Activated T-cell treated with anti-CD3 and anti-CD28 coated beads, Interleukin-2, amount 50 U/mL, for 24 hours (primary cell): ENCODE results near the gene ZG16.
"Not testable (repeated sequence)": the region's sequence is repeated elsewhere in the genome, so short reads cannot be mapped to it uniquely, and the experiment has no call there.

ENCODE experiments used
- DNase-seq: peaks from one replicate; pipeline ENCODE4 v3.0.0-alpha.2; 2020
- H3K27ac Mint-ChIP-seq: 2 replicates; pipeline ENCODE4 v1.8.0; 2020; ENCODE audit warnings: mild to moderate bottlenecking, mixed read lengths
- H3K27me3 Mint-ChIP-seq: 2 replicates; pipeline ENCODE4 v1.8.0; 2020; ENCODE audit warnings: mixed read lengths
- H3K36me3 Mint-ChIP-seq: 2 replicates; pipeline ENCODE4 v1.8.0; 2020; ENCODE audit warnings: low read depth, mixed read lengths
- H3K4me1 Mint-ChIP-seq: 2 replicates; pipeline ENCODE4 v1.8.0; 2020; ENCODE audit warnings: low read depth, mixed read lengths
- H3K4me3 Mint-ChIP-seq: 2 replicates; pipeline ENCODE4 v1.8.0; 2020; ENCODE audit warnings: mild to moderate bottlenecking, moderate library complexity, mixed read lengths
- H3K9me3 Mint-ChIP-seq: 2 replicates; pipeline ENCODE4 v1.8.0; 2020; ENCODE audit warnings: mixed read lengths

The ZG16 gene

DNA sequence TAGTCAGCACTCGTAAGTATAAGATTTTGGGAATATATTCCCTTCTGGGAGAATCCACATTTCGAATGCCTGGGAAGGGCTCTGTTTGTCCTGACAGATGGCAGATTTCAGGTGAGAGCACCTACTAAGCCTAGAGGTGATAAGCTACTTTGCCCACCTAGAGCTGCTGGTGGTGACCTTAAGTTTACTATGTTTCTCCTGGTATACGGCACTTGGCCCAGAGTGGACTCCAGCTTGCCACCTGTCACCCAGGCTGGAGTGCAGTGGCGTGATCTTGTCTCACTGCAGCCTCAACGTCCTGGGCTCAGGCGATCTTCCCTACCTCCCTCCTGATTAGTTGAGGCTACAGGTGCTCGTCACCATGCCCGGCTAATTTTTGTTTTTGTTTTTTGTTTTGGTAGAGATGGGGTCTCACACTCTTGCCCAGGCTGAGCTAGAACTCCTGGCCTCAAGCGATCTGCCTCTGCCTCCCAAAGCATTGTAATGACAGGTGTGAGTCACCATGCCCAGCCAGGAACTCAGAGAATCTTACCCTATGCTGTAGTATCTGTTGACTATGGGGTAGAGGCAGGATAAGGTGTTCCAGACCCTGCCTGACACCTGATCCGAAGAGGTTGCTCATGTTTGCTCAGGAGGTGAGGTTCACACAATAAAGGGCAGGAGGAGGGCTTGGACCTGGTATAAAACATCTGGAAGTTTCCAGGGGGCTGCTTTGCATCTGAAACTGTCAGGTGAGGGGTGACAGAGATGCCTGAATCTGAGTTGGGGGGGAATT is at the start of gene ZG16:
Gene ZG16 (plus strand): TSS at position 681 of the 775 bp plus-strand sequence. CDS start 1,011 bp downstream, outside the sequence.
- H3K9me3 Mint-ChIP-seq, result no peaks in the 10 kb centered on the region
- no peak for DNase-seq
- no peaks in the 10 kb centered on the region for H3K36me3 Mint-ChIP-seq
- peaks cover 7% of the 10 kb centered on the region for H3K4me1 Mint-ChIP-seq
- peak within 1 kb of the TSS; percentile 48 for H3K27ac Mint-ChIP-seq
- no peak within 1 kb of the TSS for H3K4me3 Mint-ChIP-seq
- H3K27me3 Mint-ChIP-seq, result no peaks in the 10 kb centered on the region

GRCh38 chr16:29729116-29729521 is 48.9 kb upstream of the ZG16 start:
- peaks cover 3% of the 10 kb centered on the region for H3K36me3 Mint-ChIP-seq
- H3K27me3 Mint-ChIP-seq, result no peaks in the 10 kb centered on the region
- H3K9me3 Mint-ChIP-seq, result peaks cover 5% of the 10 kb centered on the region
- no peak for DNase-seq
- H3K4me3 Mint-ChIP-seq, result no peak overlapping the region
- no peak overlapping the region for H3K27ac Mint-ChIP-seq
- H3K4me1 Mint-ChIP-seq, result peaks cover 38% of the 10 kb centered on the region

DNA sequence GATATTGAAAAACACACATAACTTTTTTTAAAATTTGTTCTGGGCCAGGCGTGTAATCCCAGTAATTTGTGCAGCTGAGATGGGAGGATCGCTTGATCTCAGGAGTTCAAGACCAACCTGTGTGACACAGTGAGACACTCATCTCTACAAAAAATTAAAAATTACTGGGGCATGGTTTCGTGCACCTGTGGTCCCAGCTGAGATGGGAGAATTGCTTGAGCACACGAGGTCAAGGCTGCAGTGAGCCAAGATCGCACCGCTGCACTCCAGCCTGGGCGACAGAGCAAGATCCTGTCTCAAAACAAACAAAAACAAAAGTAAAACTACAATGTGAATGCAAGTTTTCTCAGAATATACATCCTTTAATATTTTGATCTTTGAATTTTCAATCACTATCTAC is 47.4 kb upstream of the ZG16 start:
- DNase-seq, result no peak
- Mint-ChIP-seq H3K27ac (no peak overlapping the region), H3K4me1 (peaks cover 36% of the 10 kb centered on the region), H3K9me3 (peaks cover 5% of the 10 kb centered on the region), H3K36me3 (peaks cover 3% of the 10 kb centered on the region), H3K4me3 (no peak overlapping the region), H3K27me3 (no peaks in the 10 kb centered on the region)

DNA sequence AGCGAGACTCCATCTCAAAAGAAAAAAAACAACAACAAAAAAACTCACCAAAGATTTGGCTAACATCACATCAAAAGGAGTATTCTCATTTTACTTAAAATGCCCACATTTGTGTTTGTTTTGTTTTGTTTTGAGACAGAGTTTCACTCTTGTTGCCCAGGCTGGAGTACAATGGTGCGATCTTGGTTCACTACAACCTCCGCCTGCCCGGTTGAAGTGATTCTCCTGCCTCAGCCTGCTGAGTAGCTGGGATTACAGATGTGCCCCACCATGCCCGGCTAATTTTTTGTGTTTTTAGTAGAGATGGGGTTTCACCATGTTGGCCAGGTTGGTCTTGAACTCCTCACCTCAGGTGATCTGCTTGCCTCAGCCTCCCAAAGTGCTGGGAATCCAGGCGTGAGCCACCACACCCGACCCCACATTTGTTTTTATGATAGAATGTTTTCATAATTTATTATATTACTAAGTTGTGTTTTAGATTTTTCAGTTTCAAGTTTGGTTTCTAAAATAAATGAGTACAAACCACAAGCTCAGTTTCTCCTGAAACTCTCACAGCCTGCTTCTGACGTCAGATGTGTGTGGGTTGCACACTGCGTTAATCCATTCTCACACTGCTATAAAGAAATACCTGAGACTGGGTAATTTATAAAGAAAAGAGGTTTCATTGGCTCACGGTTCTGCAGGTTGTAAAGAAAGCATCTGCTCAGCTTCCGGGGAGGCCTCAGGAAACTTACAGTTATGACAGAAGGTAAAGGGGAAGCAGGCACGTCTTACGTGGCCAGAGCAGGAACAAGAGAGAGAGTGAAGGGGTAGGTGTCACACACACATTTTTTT is 46.1 kb upstream of the ZG16 start:
- Mint-ChIP-seq H3K4me3 (peak overlapping the region; percentile 45), H3K4me1 (peaks cover 47% of the 10 kb centered on the region), H3K27ac (peak overlapping the region; percentile 95)
- not testable (repeated sequence) for H3K36me3 Mint-ChIP-seq, H3K9me3 Mint-ChIP-seq, H3K27me3 Mint-ChIP-seq
- DNase-seq, result peak; percentile 77

GRCh38 chr16:29734786-29735185 is 43.3 kb upstream of the ZG16 start:
- peaks cover 66% of the 10 kb centered on the region for H3K4me1 Mint-ChIP-seq
- H3K27me3 Mint-ChIP-seq, result no peaks in the 10 kb centered on the region
- no peak overlapping the region for H3K4me3 Mint-ChIP-seq
- peak overlapping the region; percentile 3 for H3K27ac Mint-ChIP-seq
- no peak for DNase-seq
- peaks cover 5% of the 10 kb centered on the region for H3K9me3 Mint-ChIP-seq
- peaks cover 3% of the 10 kb centered on the region for H3K36me3 Mint-ChIP-seq

DNA sequence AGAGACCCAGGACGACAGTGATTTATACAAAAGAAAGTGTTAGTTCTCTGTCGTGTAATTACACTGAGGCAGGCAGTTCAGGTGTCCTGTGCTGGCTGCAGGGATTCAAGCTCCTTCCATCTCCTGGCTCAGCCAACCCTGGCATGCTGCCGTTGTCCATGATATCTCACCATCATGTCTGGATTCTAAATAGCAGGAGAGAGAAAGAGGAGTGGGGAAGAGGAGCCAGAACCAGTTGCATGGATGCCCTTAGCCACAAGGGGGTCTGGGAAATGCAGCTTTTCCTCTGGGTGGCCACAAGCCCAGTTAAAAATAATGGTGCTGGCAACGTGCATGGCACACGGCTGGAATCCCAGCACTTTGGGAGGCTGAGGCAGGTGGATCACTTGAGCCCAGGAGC is 41.9 kb upstream of the ZG16 start:
- no peaks in the 10 kb centered on the region for H3K27me3 Mint-ChIP-seq
- H3K27ac Mint-ChIP-seq, result no peak overlapping the region
- DNase-seq, result no peak
- H3K4me1 Mint-ChIP-seq, result peaks cover 76% of the 10 kb centered on the region
- peaks cover 3% of the 10 kb centered on the region for H3K36me3 Mint-ChIP-seq
- H3K9me3 Mint-ChIP-seq, result peaks cover 5% of the 10 kb centered on the region
- no peak overlapping the region for H3K4me3 Mint-ChIP-seq

- Mint-ChIP-seq H3K27me3 (no peaks in the 10 kb centered on the region), H3K4me1 (peaks cover 78% of the 10 kb centered on the region), H3K4me3 (no peak overlapping the region), H3K9me3 (peaks cover 5% of the 10 kb centered on the region), H3K27ac (no peak overlapping the region), H3K36me3 (peaks cover 6% of the 10 kb centered on the region)
- DNase-seq, result no peak
These were observed 41.3 kb upstream of the ZG16 start for GRCh38 chr16:29736764-29737163.

- Mint-ChIP-seq H3K36me3 (peaks cover 14% of the 10 kb centered on the region), H3K4me1 (peaks cover 76% of the 10 kb centered on the region), H3K27me3 (no peaks in the 10 kb centered on the region), H3K9me3 (peaks cover 3% of the 10 kb centered on the region), H3K27ac (no peak overlapping the region), H3K4me3 (no peak overlapping the region)
- no peak for DNase-seq
These were observed 40.3 kb upstream of the ZG16 start for GRCh38 chr16:29737713-29738112.

DNA sequence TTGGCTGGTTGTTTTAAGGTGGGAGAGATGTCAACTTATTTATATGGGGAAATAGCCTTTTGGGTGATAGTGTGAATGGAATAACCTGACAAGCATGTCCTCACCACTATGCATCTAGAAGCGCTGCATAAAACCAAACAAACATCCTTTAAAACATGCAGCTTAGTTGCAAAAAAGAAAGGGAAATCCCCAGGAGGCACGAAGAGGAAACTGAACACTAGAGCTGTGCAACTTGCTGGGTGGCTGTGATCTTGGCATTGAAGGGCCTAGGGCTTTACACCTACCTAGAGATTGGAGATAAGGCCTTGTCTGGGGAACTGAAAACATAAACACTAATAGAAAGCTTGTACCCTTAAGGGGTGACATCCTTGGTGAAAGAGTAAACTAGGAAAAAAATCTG is 39.5 kb upstream of the ZG16 start:
- Mint-ChIP-seq H3K36me3 (peaks cover 21% of the 10 kb centered on the region), H3K9me3 (no peaks in the 10 kb centered on the region), H3K4me3 (no peak overlapping the region), H3K4me1 (peaks cover 77% of the 10 kb centered on the region), H3K27ac (peak overlapping the region; percentile 53), H3K27me3 (no peaks in the 10 kb centered on the region)
- no peak for DNase-seq

DNA sequence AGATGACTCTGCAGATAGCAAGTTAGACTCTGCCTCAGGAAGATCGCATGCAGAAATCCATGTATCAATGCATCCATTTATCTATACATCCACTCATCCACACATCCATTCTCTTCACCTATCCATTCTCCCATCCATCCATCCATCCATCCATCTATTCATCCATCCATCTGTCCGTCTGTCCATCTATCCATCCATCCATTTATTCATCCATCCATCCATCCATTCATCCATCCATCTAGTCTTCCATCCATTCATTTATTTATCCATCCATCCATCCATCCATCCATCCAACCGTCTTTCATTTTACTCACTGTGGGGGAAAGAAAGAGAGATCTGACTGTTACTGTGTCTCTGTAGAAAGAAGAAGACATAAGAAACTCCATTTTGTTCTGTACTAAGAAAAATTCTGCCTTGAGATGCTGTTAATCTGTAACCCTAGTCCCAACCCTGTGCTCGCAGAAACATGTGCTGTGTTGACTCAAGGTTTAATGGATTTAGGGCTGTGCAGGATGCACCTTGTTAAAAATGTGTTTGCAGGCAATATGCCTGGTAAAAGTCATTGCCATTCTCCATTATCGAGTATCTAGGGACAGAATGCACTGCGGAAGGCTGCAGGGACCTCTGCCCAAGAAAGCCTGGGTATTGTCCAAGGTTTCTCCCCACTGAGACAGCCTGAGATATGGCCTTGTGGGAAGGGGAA is 38.0 kb upstream of the ZG16 start:
- H3K27me3 Mint-ChIP-seq, DNase-seq, H3K4me3 Mint-ChIP-seq, H3K9me3 Mint-ChIP-seq: not testable (repeated sequence)
- Mint-ChIP-seq H3K27ac (peak overlapping the region; percentile 0), H3K4me1 (peaks cover 81% of the 10 kb centered on the region), H3K36me3 (peaks cover 31% of the 10 kb centered on the region)

DNA sequence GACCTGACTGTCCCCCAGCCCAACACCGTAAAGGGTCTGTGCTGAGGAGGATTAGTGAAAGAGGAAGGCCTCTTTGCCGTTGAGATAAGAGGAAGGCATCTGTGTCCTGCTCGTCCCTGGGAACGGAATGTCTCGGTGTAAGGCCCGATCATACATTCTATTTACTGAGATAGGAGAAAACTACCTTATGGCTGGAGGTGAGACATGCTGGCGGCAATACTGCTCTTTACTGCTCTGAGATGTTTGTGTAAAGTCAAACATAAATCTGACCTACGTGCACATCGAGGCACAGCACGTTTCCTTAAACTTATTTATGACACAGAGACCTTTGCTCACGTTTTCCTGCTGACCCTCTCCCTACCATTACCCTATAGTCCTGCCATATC is 37.4 kb upstream of the ZG16 start:
- peaks cover 86% of the 10 kb centered on the region for H3K4me1 Mint-ChIP-seq
- H3K4me3 Mint-ChIP-seq, H3K9me3 Mint-ChIP-seq, DNase-seq, H3K27me3 Mint-ChIP-seq: not testable (repeated sequence)
- peaks cover 36% of the 10 kb centered on the region for H3K36me3 Mint-ChIP-seq
- peak overlapping the region; percentile 51 for H3K27ac Mint-ChIP-seq

DNA sequence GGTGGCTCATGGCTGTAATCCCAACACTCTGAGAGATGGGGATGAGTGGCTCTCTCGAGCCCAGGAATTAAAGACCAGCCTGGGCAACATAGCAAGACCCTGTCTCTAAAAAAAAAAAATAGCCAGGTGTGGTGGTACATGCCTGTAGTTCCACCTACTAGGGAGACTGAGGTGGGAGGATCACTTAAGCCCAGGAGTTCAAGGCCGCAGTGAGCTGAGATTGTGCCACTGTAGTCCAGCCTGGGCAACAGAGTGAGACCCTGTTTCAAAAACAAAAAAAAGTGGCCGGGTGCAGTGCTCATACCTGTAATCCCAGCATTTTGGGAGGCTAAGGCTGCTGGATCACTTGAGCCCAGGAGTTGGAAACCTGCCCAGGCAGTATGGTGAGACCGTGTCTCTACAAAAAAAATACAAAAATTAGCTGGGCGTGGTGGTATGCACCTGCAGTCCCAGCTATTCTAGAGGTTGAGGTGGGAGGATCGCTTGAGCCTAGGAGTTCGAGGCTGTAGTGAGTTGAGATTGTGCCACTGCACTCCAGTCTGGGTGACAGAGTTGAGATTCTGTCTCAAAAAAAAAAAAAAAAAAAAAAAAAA is 35.3 kb upstream of the ZG16 start:
- Mint-ChIP-seq H3K36me3 (peaks cover 40% of the 10 kb centered on the region), H3K9me3 (no peaks in the 10 kb centered on the region)
- no peak for DNase-seq

GRCh38 chr16:29743475-29743826 is 34.6 kb upstream of the ZG16 start:
- Mint-ChIP-seq H3K4me3 (peak overlapping the region; percentile 87), H3K36me3 (peaks cover 40% of the 10 kb centered on the region), H3K27ac (peak overlapping the region; percentile 90), H3K27me3 (no peaks in the 10 kb centered on the region), H3K9me3 (no peaks in the 10 kb centered on the region), H3K4me1 (peaks cover 87% of the 10 kb centered on the region)
- no peak for DNase-seq

More for the DNA sequence above, 35.3 kb upstream of the ZG16 start:
- H3K4me3 Mint-ChIP-seq, result peak overlapping the region; percentile 87
- no peaks in the 10 kb centered on the region for H3K27me3 Mint-ChIP-seq
- H3K4me1 Mint-ChIP-seq, result peaks cover 91% of the 10 kb centered on the region
- peak overlapping the region; percentile 90 for H3K27ac Mint-ChIP-seq

DNA sequence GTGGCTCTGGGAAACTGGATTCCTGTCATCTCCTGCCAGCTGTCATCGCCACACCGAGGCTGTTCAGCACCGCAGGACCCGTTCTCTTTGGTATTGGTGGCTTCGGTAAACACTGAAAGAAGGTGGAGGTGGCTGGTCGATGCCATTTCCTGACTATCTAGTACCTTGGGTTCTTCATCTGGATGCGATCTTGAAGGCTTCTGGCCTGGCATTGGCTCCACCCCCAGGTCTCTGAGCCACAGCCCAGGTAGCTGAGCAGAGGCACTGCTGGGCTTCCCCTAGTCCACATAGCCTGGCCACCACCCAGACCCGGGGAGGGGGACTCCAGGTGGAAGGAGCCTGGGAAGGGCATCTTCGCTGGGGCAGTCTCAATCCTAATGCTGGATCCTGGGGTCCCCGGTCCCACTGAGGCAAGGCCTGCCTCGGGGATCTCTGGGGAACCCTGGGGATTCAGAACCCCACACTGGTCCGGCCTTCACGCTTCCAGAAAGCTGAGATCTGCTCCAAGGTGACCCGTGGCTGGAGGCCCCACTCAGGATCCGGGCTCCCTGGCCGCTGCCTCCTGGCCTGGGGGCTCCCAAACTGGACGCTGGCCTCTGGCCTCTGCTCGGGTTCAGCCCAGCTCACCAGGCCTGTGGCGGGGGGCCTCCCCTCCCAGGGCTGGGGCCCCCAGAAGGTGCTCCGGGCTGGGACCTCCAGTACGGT is 34.1 kb upstream of the ZG16 start:
- Mint-ChIP-seq H3K36me3 (peaks cover 42% of the 10 kb centered on the region), H3K4me3 (peak overlapping the region; percentile 87), H3K9me3 (no peaks in the 10 kb centered on the region), H3K27me3 (no peaks in the 10 kb centered on the region), H3K27ac (peak overlapping the region; percentile 90), H3K4me1 (peaks cover 85% of the 10 kb centered on the region)
- peak; percentile 71 for DNase-seq
